ENCODE results near the gene PITPNM3.
A peak's percentile ranks its signal among the peaks of the same experiment; 100 is the strongest.

Gene PITPNM3

GRCh38 chr17:6551356-6551755 is 5.0 kb downstream of the PITPNM3 start:
- no peak for DNase-seq

GRCh38 chr17:6549384-6550036 is 6.8 kb downstream of the PITPNM3 start:
- DNase-seq: no peak

GRCh38 chr17:6548578-6549330 is 7.6 kb downstream of the PITPNM3 start:
- DNase-seq: peak; percentile 36

GRCh38 chr17:6548034-6548433 is 8.3 kb downstream of the PITPNM3 start:
- DNase-seq: no peak

- no peak for DNase-seq
Measured at GRCh38 chr17:6547336-6547735, 9.0 kb downstream of the PITPNM3 start.

GRCh38 chr17:6546069-6546718 is 10.2 kb downstream of the PITPNM3 start:
- peak; percentile 10 for DNase-seq

- DNase-seq: no peak
Measured at GRCh38 chr17:6545291-6545690, 11.1 kb downstream of the PITPNM3 start.

GRCh38 chr17:6544011-6544370 is 12.4 kb downstream of the PITPNM3 start:
- DNase-seq: no peak

- DNase-seq: no peak
Measured at GRCh38 chr17:6543079-6544010, 13.0 kb downstream of the PITPNM3 start.

GRCh38 chr17:6542577-6542976 is 13.8 kb downstream of the PITPNM3 start:
- DNase-seq: no peak

GRCh38 chr17:6541886-6542285 is 14.5 kb downstream of the PITPNM3 start:
- DNase-seq: no peak

GRCh38 chr17:6539871-6540270 is 16.5 kb downstream of the PITPNM3 start:
- DNase-seq: no peak

- DNase-seq: no peak
Measured at GRCh38 chr17:6536566-6537065, 19.7 kb downstream of the PITPNM3 start.

GRCh38 chr17:6536053-6536452 is 20.3 kb downstream of the PITPNM3 start:
- DNase-seq: no peak

- DNase-seq: no peak
Measured at GRCh38 chr17:6534846-6535514, 21.4 kb downstream of the PITPNM3 start.

GRCh38 chr17:6532441-6532885 is 23.9 kb downstream of the PITPNM3 start:
- DNase-seq: no peak

- no peak for DNase-seq
Measured at GRCh38 chr17:6531575-6531974, 24.8 kb downstream of the PITPNM3 start.

- DNase-seq: no peak
Measured at GRCh38 chr17:6530324-6530920, 25.9 kb downstream of the PITPNM3 start.

GRCh38 chr17:6528557-6528956 is 27.8 kb downstream of the PITPNM3 start:
- DNase-seq: no peak

GRCh38 chr17:6526362-6527152 is 29.8 kb downstream of the PITPNM3 start:
- no peak for DNase-seq

- DNase-seq: no peak
Measured at GRCh38 chr17:6525731-6526130, 30.6 kb downstream of the PITPNM3 start.
